GM19099 (cell line): ENCODE results near the gene TRIM61.

Source experiments
- POLR2A ChIP-seq: IDR thresholded peaks from 3 replicates; pipeline ENCODE4 v1.6.1; 2011; ENCODE audit warnings: low read depth; ENCODE audit not compliant: insufficient read length; ENCODE audit errors: extremely low read depth

The TRIM61 gene

DNA sequence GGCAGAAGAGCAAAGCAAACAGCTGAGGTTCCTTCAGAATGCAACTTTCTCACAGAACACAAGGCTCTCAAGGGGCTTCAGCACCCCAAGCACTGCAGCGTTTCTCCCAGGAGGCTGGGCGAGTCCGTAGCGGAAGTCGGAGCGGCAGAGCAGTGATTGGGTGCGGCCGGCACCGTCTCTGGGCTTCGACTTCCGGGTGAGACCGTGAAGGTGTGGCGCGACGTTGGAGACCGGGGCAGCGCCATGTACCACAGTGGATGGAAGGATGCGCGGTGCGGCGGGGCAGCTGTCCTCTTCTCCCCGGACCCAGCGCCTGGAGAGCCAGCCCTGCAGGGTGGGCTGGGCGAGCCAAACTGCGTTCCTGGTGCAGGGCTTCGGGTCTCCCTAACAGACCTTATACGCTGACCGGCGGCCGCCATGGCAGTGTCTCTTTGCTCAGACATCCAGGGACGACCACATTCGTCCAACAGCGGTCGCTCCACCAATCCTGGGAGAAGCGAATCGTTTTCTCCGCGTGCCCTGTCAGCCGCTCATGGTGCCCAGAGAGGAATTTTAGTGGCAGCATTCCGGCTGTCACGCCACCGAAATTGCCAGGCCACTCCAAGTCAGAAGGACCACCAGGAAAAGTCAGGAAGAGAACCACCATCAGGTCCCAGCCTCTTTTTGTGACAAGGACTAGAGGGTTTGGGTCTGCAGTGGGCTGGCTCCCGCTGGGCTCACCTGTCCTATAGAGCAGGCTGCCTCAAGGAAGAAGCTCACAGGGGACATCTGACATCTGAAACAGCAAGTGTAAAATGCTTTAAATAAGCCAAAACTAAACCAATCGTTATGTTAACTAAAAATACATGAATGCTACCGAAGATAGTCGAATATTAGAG lies 20.5 kb downstream of the TRIM61 start:
- TF ChIP-seq POLR2A = peak; percentile 90

DNA sequence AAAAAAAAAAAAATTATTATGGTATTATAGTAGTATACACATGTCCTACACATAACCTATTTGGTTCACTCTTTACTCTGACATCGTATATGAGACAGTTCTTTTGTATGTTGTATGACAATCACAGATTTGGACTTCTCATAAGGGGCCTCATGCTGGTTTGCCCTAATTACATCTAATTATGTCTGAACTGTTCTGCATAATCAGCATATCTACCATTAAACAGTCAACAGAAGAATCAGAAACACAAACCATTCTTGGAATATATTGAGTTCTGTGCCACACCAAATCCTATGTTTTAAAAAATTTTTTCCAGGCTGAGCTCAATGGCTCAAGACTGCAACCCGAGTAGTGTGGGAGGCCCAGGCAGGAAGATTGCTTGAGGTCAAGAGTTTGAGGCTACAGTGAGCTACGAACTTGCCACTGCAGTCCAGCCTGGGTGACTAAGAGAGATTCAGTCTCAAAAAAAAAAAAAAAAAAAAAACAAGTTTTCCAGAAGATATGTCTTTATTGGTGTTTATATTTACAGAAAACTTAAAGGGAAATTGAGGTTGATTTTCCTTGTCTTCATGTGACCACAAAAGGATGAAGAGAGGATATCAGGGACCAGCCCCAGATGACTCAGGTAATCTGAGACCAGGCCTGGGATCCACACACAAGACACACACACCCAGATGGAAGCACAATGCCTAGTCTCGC lies 22.2 kb downstream of the TRIM61 start:
- no peak for TF ChIP-seq POLR2A

DNA sequence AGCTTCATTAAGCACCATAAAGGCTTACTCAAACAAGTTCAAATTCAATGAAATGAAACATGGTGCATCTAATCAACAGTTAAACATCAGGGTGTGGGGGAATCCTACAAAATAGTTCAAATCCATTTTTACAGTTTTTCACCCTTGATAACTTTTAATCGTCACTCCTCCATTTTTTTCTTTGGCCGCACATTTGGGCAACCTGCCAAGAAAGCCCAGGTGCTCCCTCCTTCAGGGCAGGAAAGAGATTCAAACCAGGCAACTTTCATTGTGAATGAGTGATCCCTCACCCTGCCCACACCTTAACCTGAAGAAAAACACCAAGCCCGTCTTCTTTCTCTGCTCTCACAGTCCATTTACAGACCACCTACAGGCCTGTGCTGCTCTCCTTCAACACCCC lies 24.9 kb downstream of the TRIM61 start:
- no peak for TF ChIP-seq POLR2A

DNA sequence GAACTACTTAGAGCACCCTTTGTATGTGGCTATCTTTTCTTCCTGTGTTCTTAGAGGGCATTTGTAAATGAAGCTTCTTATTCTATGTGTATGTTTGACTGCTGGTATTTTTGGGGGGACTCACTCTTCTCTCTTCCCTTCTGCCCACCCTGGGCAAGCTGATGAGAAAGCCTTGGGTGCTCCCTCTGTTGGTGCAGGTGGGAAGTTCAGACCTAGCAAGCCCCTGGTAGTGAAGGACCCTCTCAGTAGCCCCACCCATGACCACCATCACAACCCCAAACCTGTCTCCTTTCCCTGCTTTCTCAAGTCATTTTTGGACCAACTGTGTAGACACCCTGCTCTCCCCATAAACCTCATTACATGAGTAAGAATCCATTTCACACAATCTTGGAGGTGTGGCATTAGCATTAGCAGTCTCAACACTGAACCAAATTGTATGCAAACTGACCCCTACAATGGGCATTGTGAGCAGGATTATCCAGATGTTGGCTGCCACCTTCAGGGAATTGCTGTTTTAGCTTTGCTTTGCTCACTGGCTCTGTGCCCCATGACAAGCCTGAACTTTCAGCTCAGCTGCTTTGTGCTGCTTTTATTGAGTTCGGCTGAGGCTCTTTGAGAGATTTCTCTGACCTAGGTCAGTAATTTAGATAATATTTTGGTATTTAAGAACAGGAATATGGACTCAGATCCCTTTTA lies 27.9 kb downstream of the TRIM61 start:
- TF ChIP-seq POLR2A = no peak

DNA sequence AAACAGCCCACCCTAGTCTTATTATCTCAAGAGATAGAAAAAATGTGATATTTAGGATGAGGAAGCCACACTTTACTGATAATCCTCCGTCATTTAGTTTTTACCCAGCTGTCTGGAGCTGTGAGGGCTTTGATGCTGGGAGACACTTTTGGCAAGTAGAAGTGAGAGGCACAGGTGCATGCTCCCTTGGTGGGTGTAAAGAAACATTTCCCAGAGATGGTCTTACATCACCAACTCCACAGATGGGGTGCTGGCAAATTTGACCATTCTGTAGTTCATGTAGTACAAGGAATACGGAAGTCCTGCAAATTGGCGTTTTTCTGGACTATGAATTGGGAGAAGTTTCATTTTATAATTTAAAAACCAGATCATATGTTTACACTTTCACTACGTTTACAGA lies 28.5 kb downstream of the TRIM61 start:
- TF ChIP-seq POLR2A = no peak

DNA sequence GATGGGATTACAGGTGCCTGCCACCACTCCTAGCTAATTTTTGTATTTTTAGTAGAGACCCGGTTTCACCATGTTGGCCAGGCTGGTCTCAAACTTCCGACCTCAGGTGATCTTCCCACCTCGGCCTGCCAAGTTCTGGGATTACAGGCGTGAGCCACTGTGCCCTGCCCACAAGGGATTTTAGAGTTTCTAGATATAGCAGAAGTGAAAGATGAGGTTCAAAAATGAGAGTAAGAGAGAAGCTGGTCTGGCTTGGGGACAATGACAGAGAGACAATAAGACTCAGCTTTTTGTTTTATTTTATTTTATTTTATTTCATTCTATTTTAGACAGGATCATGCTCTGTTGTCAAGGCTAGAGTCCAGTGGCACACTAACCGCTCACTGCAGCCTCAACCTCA lies 30.6 kb downstream of the TRIM61 start:
- no peak for TF ChIP-seq POLR2A

DNA sequence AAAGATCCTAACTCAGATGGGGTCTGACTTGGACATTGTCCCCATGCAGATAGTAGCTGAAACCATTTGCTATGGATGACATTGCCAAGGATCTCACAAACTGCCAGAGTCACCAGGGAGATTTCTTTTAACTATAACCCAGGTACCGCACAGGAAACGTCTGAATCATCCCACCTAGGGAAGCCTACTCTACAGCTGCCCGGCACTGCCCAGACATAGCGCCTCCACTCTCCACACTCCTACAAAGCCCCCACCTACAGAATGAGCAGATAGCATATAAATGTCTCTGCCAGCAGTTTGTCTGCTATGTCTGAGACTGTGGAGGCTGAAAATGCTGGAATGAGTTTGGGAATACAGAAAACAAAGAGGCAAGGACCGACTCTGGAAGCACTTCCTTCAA lies 32.3 kb downstream of the TRIM61 start:
- no peak for TF ChIP-seq POLR2A

DNA sequence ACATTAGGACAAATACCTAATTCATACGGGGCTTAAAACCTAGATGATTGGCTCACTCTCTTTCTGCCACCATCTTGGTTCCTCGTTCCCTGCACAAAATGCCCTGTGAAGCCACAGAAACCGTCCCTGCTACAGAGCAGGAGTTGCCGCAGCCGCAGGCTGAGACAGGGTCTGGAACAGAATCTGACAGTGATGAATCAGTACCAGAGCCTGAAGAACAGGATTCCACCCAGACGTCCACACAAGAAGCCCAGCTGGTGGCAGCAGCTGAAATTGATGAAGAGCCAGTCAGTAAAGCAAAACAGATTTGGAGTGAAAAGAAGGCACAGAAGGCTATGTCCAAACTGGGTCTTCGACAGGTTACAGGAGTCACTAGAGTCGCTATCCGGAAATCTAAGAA lies 34.3 kb downstream of the TRIM61 start:
- TF ChIP-seq POLR2A = no peak

DNA sequence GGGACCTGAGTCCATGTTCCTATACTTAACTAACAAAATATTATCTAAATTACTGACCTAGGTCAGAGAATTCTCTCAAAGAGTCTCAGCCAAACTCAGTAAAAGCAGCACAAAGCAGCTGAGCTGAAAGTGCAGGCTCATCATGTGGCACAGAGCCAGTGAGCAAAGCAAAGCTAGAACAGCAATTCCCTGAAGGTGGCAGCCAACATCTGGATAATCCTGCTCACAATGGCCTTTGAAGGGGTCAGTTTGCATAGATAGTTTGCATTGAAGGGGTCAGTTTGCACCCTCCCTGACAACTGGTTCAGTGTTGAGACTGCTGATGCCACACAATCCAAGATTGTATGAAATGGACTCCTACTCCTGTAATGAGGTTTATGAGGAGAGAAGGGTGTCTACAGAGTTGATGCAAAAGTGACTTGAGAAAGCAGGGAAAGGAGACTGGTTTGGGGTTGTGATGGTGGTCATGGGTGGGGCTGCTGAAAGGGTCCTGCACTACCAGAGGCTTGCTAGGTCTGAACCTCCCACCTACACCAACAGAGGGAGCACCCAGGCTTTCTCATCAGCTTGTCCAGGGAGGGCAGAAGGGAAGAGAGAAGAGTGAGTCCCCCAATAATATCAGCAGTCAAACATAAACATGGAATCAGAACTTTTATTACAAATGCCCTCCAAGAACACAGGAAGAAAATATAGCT lies 39.7 kb downstream of the TRIM61 start:
- no peak for TF ChIP-seq POLR2A

DNA sequence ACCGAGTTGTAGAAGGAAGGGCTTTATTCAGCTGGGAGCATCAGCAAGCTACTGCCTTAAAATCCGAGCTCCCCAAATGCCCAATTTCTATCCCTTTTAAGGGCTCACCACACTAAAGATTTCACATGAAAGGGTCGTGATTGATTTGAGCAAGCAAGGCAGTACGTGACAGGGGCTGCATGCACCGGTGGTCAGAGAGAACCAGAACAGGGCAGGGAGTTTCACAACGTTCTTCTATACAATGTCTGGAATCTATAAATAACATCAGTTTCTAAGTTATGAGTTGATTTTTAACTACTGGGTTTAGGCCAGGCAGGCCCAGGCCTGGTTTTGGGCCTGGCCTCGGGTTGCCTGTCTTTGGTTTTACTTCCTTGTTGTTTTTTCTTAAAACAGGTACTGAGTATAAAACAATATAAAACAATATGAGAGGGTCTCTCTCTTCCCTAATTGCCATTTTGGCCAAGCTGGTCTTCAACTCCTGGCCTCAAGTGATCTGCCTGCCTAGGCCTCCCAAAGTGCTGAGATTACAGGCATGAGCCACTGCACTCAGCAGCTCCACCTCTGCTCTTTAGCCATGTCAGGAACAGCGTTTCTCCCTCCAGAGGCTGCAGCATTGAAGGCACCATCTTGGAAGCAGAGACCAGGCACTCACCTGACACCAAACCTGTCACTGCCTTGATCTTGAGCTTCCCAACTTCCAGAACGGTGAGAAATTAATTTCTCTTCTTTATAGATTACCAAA lies 41.4 kb downstream of the TRIM61 start:
- TF ChIP-seq POLR2A = peak; percentile 18

DNA sequence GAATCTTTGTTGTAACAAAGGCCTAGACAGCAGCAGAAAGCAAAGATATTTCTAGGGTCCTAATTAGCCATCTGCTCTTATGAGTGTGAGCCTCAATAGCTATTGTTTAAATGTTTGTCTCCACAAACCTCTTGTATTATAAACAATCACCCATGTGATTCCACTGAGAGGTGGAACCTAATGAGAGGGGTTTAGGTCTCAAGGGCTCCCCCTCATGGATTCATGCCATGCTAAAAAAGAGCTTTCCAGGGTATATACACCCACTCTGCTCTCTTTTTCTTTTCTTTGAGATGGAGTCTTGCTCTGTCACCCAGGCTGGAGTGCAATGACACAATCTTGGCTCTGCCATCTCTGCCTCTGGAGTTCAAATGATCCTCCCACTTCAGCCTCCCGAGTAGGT lies 42.1 kb downstream of the TRIM61 start:
- no peak for TF ChIP-seq POLR2A

DNA sequence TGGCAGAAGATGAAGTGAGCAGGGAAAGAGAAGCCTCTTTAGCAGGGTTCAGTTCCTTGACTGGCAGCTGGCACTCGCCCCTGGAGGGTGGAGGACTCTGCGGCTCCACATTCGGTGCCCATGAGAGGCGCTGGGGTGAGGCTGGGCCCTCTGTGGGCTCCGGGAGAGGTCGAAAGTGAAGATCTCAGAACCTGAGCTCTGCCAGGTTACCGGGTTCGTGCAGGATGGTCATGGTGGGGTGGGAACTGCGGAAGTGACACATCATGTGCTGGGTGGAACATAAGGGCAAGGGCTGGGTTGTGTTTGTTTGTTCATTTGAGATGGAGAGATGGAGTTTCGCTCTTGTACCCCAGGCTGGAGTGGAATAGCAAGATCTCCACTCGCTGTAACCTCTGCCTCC lies 44.2 kb downstream of the TRIM61 start:
- no peak for TF ChIP-seq POLR2A

DNA sequence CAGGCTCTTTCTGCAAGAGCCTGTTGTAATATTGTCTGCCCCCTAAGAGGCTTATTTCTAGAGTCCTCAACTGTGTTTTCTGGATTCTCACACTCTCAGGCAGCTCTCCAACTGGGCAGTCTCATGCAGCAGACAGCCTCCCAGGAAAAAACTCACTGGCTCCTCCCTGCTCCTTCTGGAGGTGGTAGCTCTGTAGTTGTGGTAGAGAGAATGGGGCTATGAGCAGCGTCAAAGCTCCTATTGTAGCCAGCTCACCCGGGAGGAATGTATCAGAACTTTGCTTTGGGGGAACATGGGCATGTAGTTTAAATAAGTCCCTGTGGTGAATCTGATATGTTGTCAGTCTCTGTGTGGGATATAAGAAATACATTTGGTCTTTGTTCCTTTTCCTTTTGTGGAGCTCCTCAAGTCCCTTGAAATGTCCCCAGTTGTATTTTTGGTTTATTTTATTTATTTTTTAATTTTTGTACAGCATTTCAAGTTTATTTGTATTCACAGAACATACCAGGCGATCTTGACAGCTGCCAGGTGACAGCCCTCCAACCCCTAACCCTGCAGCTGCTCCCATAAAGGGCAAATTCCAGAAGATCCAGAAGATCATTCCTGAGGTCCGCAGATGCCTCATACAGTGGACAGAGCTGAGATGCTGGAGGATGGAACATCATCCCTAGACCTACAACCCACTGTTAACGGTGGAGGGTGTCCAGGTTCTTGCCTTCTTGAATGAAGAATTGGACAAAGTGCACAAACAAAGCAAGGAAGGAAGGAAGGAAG lies 45.7 kb downstream of the TRIM61 start:
- TF ChIP-seq POLR2A = no peak

DNA sequence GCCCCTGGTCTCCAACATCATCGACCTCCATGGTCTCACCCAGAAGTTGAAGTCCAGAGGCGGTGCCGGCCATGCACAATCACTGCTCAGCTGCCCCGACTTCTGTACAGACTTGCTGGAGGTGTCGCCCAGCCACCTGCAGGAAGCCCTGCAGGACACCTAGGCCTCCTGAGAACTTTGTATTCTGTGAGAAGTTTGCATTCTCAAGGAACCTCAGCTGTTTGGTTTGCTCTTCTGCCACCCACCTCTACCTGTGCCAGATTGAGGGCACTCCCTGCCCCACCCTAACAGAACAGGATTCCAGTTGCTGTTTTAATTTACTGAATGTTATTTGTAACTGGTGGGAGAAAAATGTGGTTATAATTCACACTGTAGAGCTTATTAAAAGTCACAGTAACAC lies 46.8 kb downstream of the TRIM61 start:
- TF ChIP-seq POLR2A = no peak
